ENCODE data around the gene DAG1.

DNA sequence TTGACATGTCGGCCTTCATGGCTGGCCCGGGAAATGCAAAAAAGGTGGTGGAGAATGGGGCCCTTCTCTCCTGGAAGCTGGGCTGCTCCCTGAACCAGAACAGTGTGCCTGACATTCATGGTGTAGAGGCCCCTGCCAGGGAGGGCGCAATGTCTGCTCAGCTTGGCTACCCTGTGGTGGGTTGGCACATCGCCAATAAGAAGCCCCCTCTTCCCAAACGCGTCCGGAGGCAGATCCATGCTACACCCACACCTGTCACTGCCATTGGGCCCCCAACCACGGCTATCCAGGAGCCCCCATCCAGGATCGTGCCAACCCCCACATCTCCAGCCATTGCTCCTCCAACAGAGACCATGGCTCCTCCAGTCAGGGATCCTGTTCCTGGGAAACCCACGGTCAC is 61.2 kb downstream of the DAG1 start:
- TF ChIP-seq CTCF (IDR thresholded peaks at IDR 0.05) (no peak), POLR2A (IDR thresholded peaks at IDR 0.05) (no peak)
